Gastroesophageal sphincter (tissue), 3 donors: ENCODE data around the gene SLC25A39.

Experiments
- POLR2AphosphoS5 ChIP-seq: sonication (generic); formaldehyde crosslinking; IDR thresholded peaks from one replicate; pipeline ENCODE4 v1.6.1; 2017; ENCODE audit warnings: antibody characterized with exemption
- TF ChIP-seq, protein P1 (sequence below), 4 experiments: fragments of 200-600 bp in 2 of 4; fragments of 450-650 bp in 2 of 4; sonication (generic) in 1 of 4; IDR thresholded peaks; one replicate each; pipeline ENCODE4 v1.5.1; 2017 to 2019; ENCODE audit warnings: antibody characterized with exemption in 4 of 4, mild to moderate bottlenecking in 2 of 4, moderate library complexity in 2 of 4

DNA sequence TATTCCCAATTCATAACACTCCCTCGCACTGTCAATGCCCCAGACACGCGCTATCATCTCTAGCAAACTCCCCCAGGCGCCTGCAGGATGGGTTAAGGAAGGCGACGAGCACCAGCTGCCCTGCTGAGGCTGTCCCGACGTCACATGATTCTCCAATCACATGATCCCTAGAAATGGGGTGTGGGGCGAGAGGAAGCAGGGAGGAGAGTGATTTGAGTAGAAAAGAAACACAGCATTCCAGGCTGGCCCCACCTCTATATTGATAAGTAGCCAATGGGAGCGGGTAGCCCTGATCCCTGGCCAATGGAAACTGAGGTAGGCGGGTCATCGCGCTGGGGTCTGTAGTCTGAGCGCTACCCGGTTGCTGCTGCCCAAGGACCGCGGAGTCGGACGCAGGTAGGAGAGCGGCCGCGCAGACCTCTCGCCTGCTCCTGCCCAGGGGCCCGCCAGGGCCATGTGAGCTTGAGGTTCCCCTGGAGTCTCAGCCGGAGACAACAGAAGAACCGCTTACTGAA, 20.4 kb upstream of the SLC25A39 start, which contains the start of gene GRN:
- TF ChIP-seq, protein P1, sequence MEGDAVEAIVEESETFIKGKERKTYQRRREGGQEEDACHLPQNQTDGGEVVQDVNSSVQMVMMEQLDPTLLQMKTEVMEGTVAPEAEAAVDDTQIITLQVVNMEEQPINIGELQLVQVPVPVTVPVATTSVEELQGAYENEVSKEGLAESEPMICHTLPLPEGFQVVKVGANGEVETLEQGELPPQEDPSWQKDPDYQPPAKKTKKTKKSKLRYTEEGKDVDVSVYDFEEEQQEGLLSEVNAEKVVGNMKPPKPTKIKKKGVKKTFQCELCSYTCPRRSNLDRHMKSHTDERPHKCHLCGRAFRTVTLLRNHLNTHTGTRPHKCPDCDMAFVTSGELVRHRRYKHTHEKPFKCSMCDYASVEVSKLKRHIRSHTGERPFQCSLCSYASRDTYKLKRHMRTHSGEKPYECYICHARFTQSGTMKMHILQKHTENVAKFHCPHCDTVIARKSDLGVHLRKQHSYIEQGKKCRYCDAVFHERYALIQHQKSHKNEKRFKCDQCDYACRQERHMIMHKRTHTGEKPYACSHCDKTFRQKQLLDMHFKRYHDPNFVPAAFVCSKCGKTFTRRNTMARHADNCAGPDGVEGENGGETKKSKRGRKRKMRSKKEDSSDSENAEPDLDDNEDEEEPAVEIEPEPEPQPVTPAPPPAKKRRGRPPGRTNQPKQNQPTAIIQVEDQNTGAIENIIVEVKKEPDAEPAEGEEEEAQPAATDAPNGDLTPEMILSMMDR (IDR thresholded peaks at IDR 0.05), result no peak
- TF ChIP-seq POLR2AphosphoS5, result peak; percentile 79
